ENCODE results near the gene ZNF710. TPM values are rescaled to one million over a fixed set of nuclear protein-coding genes. Genes with fewer than 3 reads are reported as not detected.

The ZNF710 gene
- total and polyA plus RNA-seq, 9 of the 15 experiments (the other 6 are each of a cell fraction or from before 2014, with no cell fraction given), result 0.56 to 14.2 (median 5.2) TPM

GRCh38 chr15:90003736-90004135 lies 2.6 kb downstream of the ZNF710 start (continued):
- no peak for TF ChIP-seq RREB1 (CRISPR knock-in tag; IDR thresholded peaks at IDR 0.05)
- no peak for TF ChIP-seq NCOA4 (IDR thresholded peaks at IDR 0.05; ENCODE audit: partially characterized antibody)
- no peak for TF ChIP-seq TAL1 (IDR thresholded peaks at IDR 0.05)
- no peak for TF ChIP-seq MYBL2 (IDR thresholded peaks at IDR 0.05; ENCODE audit: low read depth)
- TF ChIP-seq MYBL2 (CRISPR knock-in tag; IDR thresholded peaks at IDR 0.05; ENCODE audit: borderline replicate concordance), result no peak
- TF ChIP-seq, protein P1, sequence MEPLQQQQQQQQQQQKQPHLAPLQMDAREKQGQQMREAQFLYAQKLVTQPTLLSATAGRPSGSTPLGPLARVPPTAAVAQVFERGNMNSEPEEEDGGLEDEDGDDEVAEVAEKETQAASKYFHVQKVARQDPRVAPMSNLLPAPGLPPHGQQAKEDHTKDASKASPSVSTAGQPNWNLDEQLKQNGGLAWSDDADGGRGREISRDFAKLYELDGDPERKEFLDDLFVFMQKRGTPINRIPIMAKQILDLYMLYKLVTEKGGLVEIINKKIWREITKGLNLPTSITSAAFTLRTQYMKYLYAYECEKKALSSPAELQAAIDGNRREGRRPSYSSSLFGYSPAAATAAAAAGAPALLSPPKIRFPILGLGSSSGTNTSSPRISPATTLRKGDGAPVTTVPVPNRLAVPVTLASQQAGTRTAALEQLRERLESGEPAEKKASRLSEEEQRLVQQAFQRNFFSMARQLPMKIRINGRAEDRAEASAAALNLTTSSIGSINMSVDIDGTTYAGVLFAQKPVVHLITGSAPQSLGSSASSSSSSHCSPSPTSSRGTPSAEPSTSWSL (CRISPR knock-in tag; IDR thresholded peaks at IDR 0.05; ENCODE audit: borderline replicate concordance), result no peak
- TF ChIP-seq CHAMP1 (IDR thresholded peaks at IDR 0.05), result no peak

Measured in K562 (cell line).